NCI-H1092 treated with DMSO at 0.1 percent for 48 hours (cell line): ENCODE data around the gene KLHL36.

ENCODE experiments used
- DNase-seq: peaks from one replicate; lab custom pipeline; 2025; lab: John Stamatoyannopoulos, UW

Gene KLHL36

GRCh38 chr16:84648595-84649510 is 542 bp downstream of the KLHL36 start:
- DNase-seq: no peak

GRCh38 chr16:84649511-84649861 is 1.2 kb downstream of the KLHL36 start:
- no peak for DNase-seq

GRCh38 chr16:84650062-84650991 is 2.0 kb downstream of the KLHL36 start:
- DNase-seq: no peak

- no peak for DNase-seq
These were observed 4.3 kb downstream of the KLHL36 start for GRCh38 chr16:84652566-84652965.

GRCh38 chr16:84654238-84654637 is 5.9 kb downstream of the KLHL36 start:
- DNase-seq: no peak

GRCh38 chr16:84654998-84655397 is 6.7 kb downstream of the KLHL36 start:
- no peak for DNase-seq

GRCh38 chr16:84656649-84657048 is 8.3 kb downstream of the KLHL36 start:
- DNase-seq: no peak

GRCh38 chr16:84657229-84657837 is 9.0 kb downstream of the KLHL36 start:
- no peak for DNase-seq

- no peak for DNase-seq
These were observed 10.4 kb downstream of the KLHL36 start for GRCh38 chr16:84658690-84659089.

- DNase-seq: no peak
These were observed 11.5 kb downstream of the KLHL36 start for GRCh38 chr16:84659656-84660300.

- no peak for DNase-seq
These were observed 12.7 kb downstream of the KLHL36 start for GRCh38 chr16:84660973-84661372.

- DNase-seq: no peak
These were observed 13.2 kb downstream of the KLHL36 start for GRCh38 chr16:84661418-84662060.

GRCh38 chr16:84662471-84662870 is 14.2 kb downstream of the KLHL36 start:
- DNase-seq: no peak

- no peak for DNase-seq
These were observed 15.3 kb downstream of the KLHL36 start for GRCh38 chr16:84663433-84664101.

- no peak for DNase-seq
These were observed 17.0 kb downstream of the KLHL36 start for GRCh38 chr16:84665359-84665758.

- DNase-seq: no peak
These were observed 17.5 kb downstream of the KLHL36 start for GRCh38 chr16:84665843-84666242.

GRCh38 chr16:84667600-84668309 is 19.4 kb downstream of the KLHL36 start:
- DNase-seq: no peak

GRCh38 chr16:84670063-84670462 is 21.8 kb downstream of the KLHL36 start:
- no peak for DNase-seq

- DNase-seq: peak; percentile 43
These were observed 24.2 kb downstream of the KLHL36 start for GRCh38 chr16:84672276-84673202.
